RWPE1 (cell line): ENCODE data around the gene SLC5A9.

ENCODE experiments used
- CTCF ChIA-PET: fragments of 350-600 bp; sonication (Branson Sonifier 250); formaldehyde crosslinking; extraction: SDS; loops from one replicate; lab custom pipeline; 2021; lab: Yijun Ruan, JAX
- POLR2A ChIA-PET: fragments of 400-600 bp; formaldehyde crosslinking; extraction: SDS; loops from one replicate; lab custom pipeline; 2020; ENCODE audit warnings: antibody characterized with exemption; ENCODE audit not compliant: low non-redundant PET; lab: Yijun Ruan, JAX
- DNase-seq: peaks from one replicate; pipeline ENCODE4 v3.0.0; 2012; ENCODE audit warnings: low spot score
- H3K27ac ChIP-seq: fragments of 450-650 bp; 2 replicates; pipeline ENCODE4 v1.5.1; 2017
- TF ChIP-seq, protein P1 (sequence below): fragments of 450-650 bp; conservative IDR thresholded peaks from 2 replicates; pipeline ENCODE4 v1.5.1; 2017; ENCODE audit warnings: low read depth, mild to moderate bottlenecking

SLC5A9 gene

DNA sequence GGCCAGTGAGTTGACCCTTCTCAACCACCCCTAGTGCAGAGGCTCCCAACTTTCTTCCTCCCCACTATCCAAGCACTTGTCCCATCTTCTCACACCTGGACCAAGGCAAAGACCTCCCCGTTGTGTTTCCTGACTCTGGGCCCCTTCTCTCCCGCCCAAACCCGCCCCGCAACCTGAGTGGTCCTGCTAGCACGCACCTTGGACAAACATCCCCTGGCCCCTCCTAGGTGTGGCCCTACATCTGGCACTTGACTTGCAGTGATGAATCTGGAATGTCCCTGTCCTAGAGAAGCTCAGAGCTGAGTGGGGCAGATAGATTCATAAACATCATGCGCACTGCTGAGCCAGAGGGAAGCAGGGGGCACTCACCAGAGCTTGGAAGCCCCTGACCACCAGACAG, 2.3 kb downstream of the SLC5A9 start:
- no peak overlapping the region for H3K27ac ChIP-seq
- ChIA-PET POLR2A (no interaction called here), CTCF (interaction anchor here (0.7 kb wide), 1 partner anchor 41 kb away, joined by 3 read pairs; no protein-coding TSS in a partner anchor)
- no peak for DNase-seq
- TF ChIP-seq, protein P1, sequence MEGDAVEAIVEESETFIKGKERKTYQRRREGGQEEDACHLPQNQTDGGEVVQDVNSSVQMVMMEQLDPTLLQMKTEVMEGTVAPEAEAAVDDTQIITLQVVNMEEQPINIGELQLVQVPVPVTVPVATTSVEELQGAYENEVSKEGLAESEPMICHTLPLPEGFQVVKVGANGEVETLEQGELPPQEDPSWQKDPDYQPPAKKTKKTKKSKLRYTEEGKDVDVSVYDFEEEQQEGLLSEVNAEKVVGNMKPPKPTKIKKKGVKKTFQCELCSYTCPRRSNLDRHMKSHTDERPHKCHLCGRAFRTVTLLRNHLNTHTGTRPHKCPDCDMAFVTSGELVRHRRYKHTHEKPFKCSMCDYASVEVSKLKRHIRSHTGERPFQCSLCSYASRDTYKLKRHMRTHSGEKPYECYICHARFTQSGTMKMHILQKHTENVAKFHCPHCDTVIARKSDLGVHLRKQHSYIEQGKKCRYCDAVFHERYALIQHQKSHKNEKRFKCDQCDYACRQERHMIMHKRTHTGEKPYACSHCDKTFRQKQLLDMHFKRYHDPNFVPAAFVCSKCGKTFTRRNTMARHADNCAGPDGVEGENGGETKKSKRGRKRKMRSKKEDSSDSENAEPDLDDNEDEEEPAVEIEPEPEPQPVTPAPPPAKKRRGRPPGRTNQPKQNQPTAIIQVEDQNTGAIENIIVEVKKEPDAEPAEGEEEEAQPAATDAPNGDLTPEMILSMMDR = no peak

- CTCF ChIA-PET = interaction anchor here (0.6 kb wide), 1 partner anchor 81 kb away, joined by 3 read pairs; no protein-coding TSS in a partner anchor
- DNase-seq = no peak
- H3K27ac ChIP-seq = no peak overlapping the region
- POLR2A ChIA-PET = no interaction called here
- TF ChIP-seq, protein P1 = no peak
Measured at GRCh38 chr1:48225579-48225978, 3.1 kb downstream of the SLC5A9 start.

- no peak for DNase-seq
- no peak overlapping the region for H3K27ac ChIP-seq
- POLR2A ChIA-PET = no interaction called here
- CTCF ChIA-PET = interaction anchor here (0.5 kb wide), 1 partner anchor 14 kb away, joined by 3 read pairs; no protein-coding TSS in a partner anchor
- TF ChIP-seq, protein P1 = no peak
Measured at GRCh38 chr1:48227165-48228013, 4.9 kb downstream of the SLC5A9 start.

DNA sequence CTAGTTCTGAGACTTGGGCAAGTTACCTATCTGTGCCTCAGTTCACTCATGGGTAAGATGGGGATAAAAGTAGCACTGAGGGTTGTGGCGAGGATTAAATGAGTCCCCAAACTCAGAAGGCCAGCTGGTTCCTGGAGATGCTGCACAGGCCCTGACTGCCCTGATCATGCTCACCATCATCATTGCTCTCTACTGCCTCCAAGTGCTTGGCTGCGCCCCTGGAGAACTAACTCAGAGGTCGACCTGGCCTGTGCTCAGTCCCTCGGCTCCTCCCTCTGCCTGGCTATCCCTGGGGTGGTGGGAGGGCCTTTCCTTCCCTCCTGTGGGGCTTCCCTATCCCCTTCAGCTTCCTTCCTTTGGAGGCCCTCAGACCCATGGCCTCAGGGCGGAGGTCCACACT, 5.6 kb downstream of the SLC5A9 start:
- DNase-seq = no peak
- ChIA-PET CTCF (interaction anchor here (0.5 to 0.7 kb wide), 2 partner anchors 13 to 26 kb away, joined by 3 to 4 read pairs; no protein-coding TSS in a partner anchor), POLR2A (no interaction called here)
- TF ChIP-seq, protein P1 = no peak
- no peak overlapping the region for H3K27ac ChIP-seq

DNA sequence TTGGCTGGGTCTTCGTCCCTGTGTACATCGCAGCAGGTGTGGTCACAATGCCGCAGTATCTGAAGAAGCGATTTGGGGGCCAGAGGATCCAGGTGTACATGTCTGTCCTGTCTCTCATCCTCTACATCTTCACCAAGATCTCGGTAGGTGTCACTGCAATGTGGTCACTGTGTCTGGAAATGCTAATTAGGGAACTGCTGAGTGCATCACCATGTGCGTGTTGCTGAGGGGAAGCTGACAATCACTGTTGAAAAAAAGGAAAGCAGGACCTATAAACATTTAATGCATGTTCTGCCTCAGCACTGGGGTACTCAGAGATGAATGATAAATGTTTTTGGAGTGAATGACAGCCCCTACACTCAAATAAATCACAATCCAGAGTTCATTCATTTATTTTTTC, 6.8 kb downstream of the SLC5A9 start:
- DNase-seq = no peak
- TF ChIP-seq, protein P1 = no peak
- POLR2A ChIA-PET = no interaction called here
- H3K27ac ChIP-seq = no peak overlapping the region
- CTCF ChIA-PET = no interaction called here

DNA sequence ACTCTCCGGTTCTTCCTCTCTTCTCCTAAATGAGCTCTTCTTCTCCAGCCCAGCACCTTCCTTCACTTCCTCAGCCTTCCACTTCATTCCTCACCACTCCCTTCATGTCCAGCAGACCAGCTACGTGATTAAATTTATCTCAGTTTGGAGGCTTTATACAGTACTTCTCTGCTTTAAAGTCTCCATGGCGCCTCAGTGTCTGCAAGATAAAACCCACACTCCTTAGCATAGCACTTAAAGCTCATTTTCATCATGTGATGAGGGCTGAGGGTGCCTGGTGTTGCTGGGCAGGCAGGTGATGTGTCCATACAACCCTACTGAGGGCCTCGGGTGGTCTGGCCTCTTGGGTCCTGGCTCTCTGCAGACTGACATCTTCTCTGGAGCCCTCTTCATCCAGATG, 7.7 kb downstream of the SLC5A9 start:
- ChIA-PET POLR2A (no interaction called here), CTCF (no interaction called here)
- no peak overlapping the region for H3K27ac ChIP-seq
- TF ChIP-seq, protein P1 = no peak
- no peak for DNase-seq
